Measurements from ENCODE around the gene NELL1. TPM values are rescaled to one million over a fixed set of nuclear protein-coding genes. Genes with fewer than 3 reads are reported as not detected.

NELL1 gene
- polyA plus RNA-seq, 2 of the 4 experiments (the other 2 are of a cell fraction): not detected

DNA sequence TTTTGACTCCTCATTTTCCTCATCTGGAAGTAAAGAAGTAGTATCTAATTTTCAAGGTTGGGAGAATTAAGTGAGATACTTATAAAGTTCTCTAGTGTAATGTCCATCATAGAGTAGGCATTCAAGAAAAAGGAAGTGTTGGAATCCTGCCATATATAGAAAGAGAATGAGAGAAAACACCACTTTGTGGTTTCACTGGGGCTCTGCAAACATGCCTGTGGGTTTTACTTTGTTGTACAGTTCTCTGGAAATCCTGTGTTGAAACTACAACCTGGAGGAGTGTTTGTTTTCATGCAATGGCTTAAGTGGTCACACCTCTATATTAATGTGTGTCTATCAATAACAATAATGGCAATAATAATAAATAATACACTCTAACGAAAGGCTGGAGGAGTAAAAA is 741.7 kb downstream of the NELL1 start:
- DNase-seq (ENCODE audit: low read depth in 1 of 2, low spot score in 1 of 2) (no peak), FAIRE-seq (no peak), ATAC-seq (no peak)

DNA sequence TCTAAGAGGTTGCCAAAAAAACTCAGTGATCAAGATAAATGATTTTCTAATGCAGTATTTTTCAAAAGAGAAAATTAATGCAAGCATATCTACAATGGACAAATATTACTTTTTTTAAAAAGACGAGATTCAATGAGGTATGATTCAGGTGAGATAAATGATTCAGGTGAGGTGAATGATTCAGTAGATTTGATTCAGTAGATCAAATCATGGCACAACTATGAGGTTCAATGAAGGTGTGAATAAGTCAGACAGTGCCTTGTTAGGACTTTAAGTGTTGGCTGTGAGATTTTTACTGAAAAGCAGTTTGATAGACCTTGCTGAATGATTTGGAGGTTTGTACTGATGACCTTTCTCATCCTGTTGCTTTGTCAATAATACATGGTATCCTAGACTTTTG is 742.2 kb downstream of the NELL1 start:
- ATAC-seq (no peak), FAIRE-seq (no peak), DNase-seq (ENCODE audit: low read depth in 1 of 2, low spot score in 1 of 2) (no peak)
- TF ChIP-seq ZSCAN20 (CRISPR knock-in tag; IDR thresholded peaks at IDR 0.05) (no peak), FOSB (CRISPR knock-in tag; IDR thresholded peaks at IDR 0.05) (no peak), BHLHE40 (IDR thresholded peaks at IDR 0.05; ENCODE audit: low read depth, low read length) (no peak), CHD4 (IDR thresholded peaks at IDR 0.05; ENCODE audit: borderline replicate concordance) (no peak), JUN (IDR thresholded peaks at IDR 0.05) (no peak), EHF (CRISPR knock-in tag; IDR thresholded peaks at IDR 0.05) (no peak)
- ChIA-PET CTCF (no interaction called here), POLR2A (no interaction called here)
- H3K4me2 ChIP-seq: no peak overlapping the region
- H3K4me3 ChIP-seq: no peak overlapping the region
- no peaks in the 10 kb centered on the region for H3K9me3 ChIP-seq
- no peak overlapping the region for H3K27ac ChIP-seq
- 7% methylated on average over 1 of the region's 1 CpG for WGBS (ENCODE audit: missing lambda C conversion rate)
- H3K4me1 ChIP-seq: no peaks in the 10 kb centered on the region

More for the DNA sequence above, 741.7 kb downstream of the NELL1 start:
- 0% methylated on average over 1 of the region's 1 CpG for WGBS (ENCODE audit: missing lambda C conversion rate)
- Histone ChIP-seq H3K4me1 (no peaks in the 10 kb centered on the region), H3K27ac (no peak overlapping the region), H3K9me3 (no peaks in the 10 kb centered on the region), H3K4me3 (no peak overlapping the region), H3K4me2 (no peak overlapping the region)
- TF ChIP-seq, protein P1, sequence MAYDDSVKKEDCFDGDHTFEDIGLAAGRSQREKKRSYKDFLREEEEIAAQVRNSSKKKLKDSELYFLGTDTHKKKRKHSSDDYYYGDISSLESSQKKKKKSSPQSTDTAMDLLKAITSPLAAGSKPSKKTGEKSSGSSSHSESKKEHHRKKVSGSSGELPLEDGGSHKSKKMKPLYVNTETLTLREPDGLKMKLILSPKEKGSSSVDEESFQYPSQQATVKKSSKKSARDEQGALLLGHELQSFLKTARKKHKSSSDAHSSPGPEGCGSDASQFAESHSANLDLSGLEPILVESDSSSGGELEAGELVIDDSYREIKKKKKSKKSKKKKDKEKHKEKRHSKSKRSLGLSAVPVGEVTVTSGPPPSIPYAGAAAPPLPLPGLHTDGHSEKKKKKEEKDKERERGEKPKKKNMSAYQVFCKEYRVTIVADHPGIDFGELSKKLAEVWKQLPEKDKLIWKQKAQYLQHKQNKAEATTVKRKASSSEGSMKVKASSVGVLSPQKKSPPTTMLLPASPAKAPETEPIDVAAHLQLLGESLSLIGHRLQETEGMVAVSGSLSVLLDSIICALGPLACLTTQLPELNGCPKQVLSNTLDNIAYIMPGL (CRISPR knock-in tag; IDR thresholded peaks at IDR 0.05; ENCODE audit: borderline replicate concordance): no peak
- TF ChIP-seq CEBPB (IDR thresholded peaks at IDR 0.05) (no peak), NFE2L2 (conservative IDR thresholded peaks at IDR 0.05; ENCODE audit: low read length) (no peak)
- POLR2A ChIA-PET: no interaction called here
- CTCF ChIA-PET: no interaction called here

DNA sequence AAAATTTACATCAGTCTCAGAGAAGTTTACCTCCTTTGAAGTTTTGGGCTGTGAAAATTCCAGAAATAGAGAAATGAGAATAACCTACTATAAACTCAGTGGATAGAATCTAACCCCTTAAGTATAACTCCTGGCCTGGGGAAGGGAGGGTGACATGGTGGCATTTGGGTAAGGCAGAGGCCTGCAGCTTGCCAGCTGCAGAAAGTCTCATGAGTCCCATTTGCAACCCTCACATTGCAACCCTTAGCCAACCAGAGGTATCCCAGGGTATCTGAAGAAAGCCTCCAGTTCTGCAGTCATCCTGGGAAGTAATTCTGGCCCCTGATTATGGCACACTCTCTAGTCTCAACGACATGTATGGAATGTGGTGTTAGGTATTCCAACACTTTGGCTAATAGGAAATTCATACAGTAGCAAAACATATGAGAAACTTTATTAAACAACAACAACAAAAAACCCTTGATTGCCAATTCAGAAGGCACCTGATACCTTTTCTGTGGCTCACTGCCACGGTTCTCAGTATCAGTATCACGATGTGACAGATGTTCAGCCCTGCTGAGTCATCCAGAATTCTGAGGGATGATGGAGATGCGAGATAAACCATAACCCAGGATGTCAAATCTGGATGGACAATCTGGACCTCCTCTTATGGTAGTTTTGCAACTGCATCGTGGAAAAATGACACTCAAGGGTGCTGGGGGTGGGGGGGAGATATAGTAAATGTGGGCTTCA is 743.4 kb downstream of the NELL1 start:
- FAIRE-seq: no peak
- Histone ChIP-seq H3K4me1 (no peaks in the 10 kb centered on the region), H3K9me3 (no peaks in the 10 kb centered on the region), H3K4me3 (no peak overlapping the region), H3K27ac (no peak overlapping the region), H3K4me2 (no peak overlapping the region)
- no peak for TF ChIP-seq RAD21 (conservative IDR thresholded peaks at IDR 0.05 in 1 of 2, IDR thresholded peaks at IDR 0.05 in 1 of 2)
- 7% methylated on average over 5 of the region's 5 CpGs for WGBS (ENCODE audit: missing lambda C conversion rate)
- no peak for DNase-seq (ENCODE audit: low read depth in 1 of 2, low spot score in 1 of 2)
- ChIA-PET POLR2A (no interaction called here), CTCF (no interaction called here)
- ATAC-seq: no peak

DNA sequence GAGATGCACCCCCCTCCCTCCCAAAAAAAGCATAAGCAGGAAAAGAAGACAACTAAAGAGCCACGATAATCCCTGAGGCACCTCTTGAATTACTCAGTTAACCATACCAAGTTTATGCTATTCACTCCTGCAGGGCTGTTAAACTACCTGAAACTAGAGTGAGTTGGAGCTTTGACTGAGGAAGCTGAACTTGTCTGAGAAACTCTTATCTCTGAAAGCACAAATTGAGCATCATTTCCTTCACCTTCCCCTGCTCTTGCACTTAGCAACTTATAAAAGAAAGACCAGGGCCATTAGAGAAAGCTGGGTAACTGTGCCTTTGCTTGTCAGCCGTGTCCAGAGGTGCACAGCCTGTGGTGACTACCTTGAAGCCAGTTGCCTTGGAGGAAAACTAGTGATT is 745.6 kb downstream of the NELL1 start:
- no peak for FAIRE-seq
- no peak overlapping the region for H3K4me2 ChIP-seq
- no peak overlapping the region for H3K4me3 ChIP-seq
- no peak for TF ChIP-seq FOXS1 (CRISPR knock-in tag; IDR thresholded peaks at IDR 0.05)
- no peak for TF ChIP-seq POLR2A (IDR thresholded peaks at IDR 0.05; ENCODE audit: low read length)
- TF ChIP-seq POLR2AphosphoS2 (conservative IDR thresholded peaks at IDR 0.05; ENCODE audit: low read length): no peak
- TF ChIP-seq, protein P2, sequence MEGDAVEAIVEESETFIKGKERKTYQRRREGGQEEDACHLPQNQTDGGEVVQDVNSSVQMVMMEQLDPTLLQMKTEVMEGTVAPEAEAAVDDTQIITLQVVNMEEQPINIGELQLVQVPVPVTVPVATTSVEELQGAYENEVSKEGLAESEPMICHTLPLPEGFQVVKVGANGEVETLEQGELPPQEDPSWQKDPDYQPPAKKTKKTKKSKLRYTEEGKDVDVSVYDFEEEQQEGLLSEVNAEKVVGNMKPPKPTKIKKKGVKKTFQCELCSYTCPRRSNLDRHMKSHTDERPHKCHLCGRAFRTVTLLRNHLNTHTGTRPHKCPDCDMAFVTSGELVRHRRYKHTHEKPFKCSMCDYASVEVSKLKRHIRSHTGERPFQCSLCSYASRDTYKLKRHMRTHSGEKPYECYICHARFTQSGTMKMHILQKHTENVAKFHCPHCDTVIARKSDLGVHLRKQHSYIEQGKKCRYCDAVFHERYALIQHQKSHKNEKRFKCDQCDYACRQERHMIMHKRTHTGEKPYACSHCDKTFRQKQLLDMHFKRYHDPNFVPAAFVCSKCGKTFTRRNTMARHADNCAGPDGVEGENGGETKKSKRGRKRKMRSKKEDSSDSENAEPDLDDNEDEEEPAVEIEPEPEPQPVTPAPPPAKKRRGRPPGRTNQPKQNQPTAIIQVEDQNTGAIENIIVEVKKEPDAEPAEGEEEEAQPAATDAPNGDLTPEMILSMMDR (IDR thresholded peaks at IDR 0.05): no peak
- TF ChIP-seq, protein P3, sequence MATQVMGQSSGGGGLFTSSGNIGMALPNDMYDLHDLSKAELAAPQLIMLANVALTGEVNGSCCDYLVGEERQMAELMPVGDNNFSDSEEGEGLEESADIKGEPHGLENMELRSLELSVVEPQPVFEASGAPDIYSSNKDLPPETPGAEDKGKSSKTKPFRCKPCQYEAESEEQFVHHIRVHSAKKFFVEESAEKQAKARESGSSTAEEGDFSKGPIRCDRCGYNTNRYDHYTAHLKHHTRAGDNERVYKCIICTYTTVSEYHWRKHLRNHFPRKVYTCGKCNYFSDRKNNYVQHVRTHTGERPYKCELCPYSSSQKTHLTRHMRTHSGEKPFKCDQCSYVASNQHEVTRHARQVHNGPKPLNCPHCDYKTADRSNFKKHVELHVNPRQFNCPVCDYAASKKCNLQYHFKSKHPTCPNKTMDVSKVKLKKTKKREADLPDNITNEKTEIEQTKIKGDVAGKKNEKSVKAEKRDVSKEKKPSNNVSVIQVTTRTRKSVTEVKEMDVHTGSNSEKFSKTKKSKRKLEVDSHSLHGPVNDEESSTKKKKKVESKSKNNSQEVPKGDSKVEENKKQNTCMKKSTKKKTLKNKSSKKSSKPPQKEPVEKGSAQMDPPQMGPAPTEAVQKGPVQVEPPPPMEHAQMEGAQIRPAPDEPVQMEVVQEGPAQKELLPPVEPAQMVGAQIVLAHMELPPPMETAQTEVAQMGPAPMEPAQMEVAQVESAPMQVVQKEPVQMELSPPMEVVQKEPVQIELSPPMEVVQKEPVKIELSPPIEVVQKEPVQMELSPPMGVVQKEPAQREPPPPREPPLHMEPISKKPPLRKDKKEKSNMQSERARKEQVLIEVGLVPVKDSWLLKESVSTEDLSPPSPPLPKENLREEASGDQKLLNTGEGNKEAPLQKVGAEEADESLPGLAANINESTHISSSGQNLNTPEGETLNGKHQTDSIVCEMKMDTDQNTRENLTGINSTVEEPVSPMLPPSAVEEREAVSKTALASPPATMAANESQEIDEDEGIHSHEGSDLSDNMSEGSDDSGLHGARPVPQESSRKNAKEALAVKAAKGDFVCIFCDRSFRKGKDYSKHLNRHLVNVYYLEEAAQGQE (IDR thresholded peaks at IDR 0.05): no peak
- TF ChIP-seq CBX2 (IDR thresholded peaks at IDR 0.05; ENCODE audit: borderline replicate concordance, low read depth): no peak
- TF ChIP-seq SREBF2 (IDR thresholded peaks at IDR 0.05): no peak
- TF ChIP-seq RAD21 (conservative IDR thresholded peaks at IDR 0.05 in 1 of 2, IDR thresholded peaks at IDR 0.05 in 1 of 2): no peak
- TF ChIP-seq JUNB (IDR thresholded peaks at IDR 0.05): no peak
- TF ChIP-seq RFX5 (IDR thresholded peaks at IDR 0.05): no peak
- H3K9me3 ChIP-seq: no peaks in the 10 kb centered on the region
- ATAC-seq: no peak
- H3K27ac ChIP-seq: no peak overlapping the region
- ChIA-PET POLR2A (no interaction called here), CTCF (no interaction called here)
- DNase-seq (ENCODE audit: low read depth in 1 of 2, low spot score in 1 of 2): no peak
- WGBS (ENCODE audit: missing lambda C conversion rate): 4% methylated on average over 2 of the region's 2 CpGs
- H3K4me1 ChIP-seq: no peaks in the 10 kb centered on the region

Measured in A549 (cell line).